Neutrophil (primary cell): ENCODE measurements around the gene CHST12.

Experiments used
- H3K27ac ChIP-seq: fragments of 200-600 bp; sonication (generic); 2 replicates; pipeline ENCODE4 v1.5.1; 2016; ENCODE audit warnings: mild to moderate bottlenecking, moderate library complexity
- H3K27me3 ChIP-seq: fragments of 200-600 bp; sonication (generic); 2 replicates; pipeline ENCODE4 v1.6.0; 2016; ENCODE audit warnings: mild to moderate bottlenecking
- H3K36me3 ChIP-seq: fragments of 200-600 bp; sonication (generic); 2 replicates; pipeline ENCODE4 v1.5.1; 2017
- H3K4me1 ChIP-seq, 2 experiments: fragments of 200-600 bp in 1 of 2; sonication (generic) in 1 of 2; 1 replicate in 1 of 2; 2 replicates in 1 of 2; pipeline versions ENCODE4 v1.5.1 to v1.6.1; 2013 to 2016; ENCODE audit warnings: low read depth in 1 of 2, low read length in 1 of 2, mild to moderate bottlenecking in 1 of 2, moderate library complexity in 1 of 2; ENCODE audit not compliant: control insufficient read depth in 1 of 2, insufficient read depth in 1 of 2
- H3K4me3 ChIP-seq, 2 experiments: fragments of 200-600 bp in 1 of 2; sonication (generic) in 1 of 2; 1 replicate in 1 of 2; 2 replicates in 1 of 2; pipeline ENCODE4 v1.5.1; 2013 to 2016; ENCODE audit warnings: low read depth in 1 of 2, low read length in 1 of 2, mild to moderate bottlenecking in 1 of 2, moderate library complexity in 1 of 2
- H3K9me3 ChIP-seq: fragments of 200-600 bp; sonication (generic); 2 replicates; pipeline ENCODE4 v1.5.1; 2016
- TF ChIP-seq, protein P1 (sequence below): fragments of 200-600 bp; sonication (generic); IDR thresholded peaks from 2 replicates; pipeline ENCODE4 v1.5.1; 2016; ENCODE audit warnings: antibody characterized with exemption

CHST12 gene

DNA sequence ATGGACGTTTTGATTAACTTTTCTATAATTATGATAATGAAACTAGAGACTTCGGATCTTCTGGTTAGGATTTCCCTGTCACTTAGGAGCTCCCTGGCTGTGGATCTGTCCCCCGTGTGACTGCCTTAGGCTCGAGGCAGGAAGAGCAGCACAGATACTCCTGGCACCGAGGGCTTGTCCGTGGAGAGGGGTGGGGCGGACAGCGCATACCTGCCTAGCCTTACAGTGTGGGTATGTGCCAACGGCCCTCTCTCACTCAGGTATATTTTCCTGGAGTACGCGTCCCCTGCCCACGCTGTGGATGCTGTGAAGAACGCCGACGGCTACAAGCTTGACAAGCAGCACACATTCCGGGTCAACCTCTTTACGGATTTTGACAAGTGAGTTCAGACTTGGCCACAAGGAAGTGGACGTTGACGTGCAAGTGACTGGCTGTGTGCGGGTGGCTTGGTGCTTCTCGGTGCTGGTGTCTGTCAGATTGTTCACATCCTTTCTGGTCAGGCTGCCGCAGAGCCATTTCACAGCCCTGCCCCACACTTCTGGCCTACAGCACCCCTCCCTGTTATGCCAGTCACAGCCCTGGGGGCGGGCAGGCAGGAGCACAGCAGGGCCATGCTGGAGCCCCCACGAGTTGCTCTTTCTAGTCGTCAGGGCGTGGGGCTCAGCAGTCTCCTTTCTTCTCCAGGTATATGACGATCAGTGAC, 40.9 kb upstream of the CHST12 start:
- Histone ChIP-seq H3K27me3 (no peaks in the 10 kb centered on the region), H3K4me1 (peaks cover 8 to 13% of the 10 kb centered on the region in 2 experiments), H3K36me3 (peaks cover 59% of the 10 kb centered on the region), H3K4me3 (no peak overlapping the region), H3K27ac (no peak overlapping the region), H3K9me3 (no peaks in the 10 kb centered on the region)
- TF ChIP-seq, protein P1, sequence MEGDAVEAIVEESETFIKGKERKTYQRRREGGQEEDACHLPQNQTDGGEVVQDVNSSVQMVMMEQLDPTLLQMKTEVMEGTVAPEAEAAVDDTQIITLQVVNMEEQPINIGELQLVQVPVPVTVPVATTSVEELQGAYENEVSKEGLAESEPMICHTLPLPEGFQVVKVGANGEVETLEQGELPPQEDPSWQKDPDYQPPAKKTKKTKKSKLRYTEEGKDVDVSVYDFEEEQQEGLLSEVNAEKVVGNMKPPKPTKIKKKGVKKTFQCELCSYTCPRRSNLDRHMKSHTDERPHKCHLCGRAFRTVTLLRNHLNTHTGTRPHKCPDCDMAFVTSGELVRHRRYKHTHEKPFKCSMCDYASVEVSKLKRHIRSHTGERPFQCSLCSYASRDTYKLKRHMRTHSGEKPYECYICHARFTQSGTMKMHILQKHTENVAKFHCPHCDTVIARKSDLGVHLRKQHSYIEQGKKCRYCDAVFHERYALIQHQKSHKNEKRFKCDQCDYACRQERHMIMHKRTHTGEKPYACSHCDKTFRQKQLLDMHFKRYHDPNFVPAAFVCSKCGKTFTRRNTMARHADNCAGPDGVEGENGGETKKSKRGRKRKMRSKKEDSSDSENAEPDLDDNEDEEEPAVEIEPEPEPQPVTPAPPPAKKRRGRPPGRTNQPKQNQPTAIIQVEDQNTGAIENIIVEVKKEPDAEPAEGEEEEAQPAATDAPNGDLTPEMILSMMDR: no peak

- TF ChIP-seq, protein P1: no peak
- Histone ChIP-seq H3K36me3 (peaks cover 96% of the 10 kb centered on the region), H3K27me3 (no peaks in the 10 kb centered on the region), H3K27ac (no peak overlapping the region), H3K4me3 (no peak overlapping the region), H3K9me3 (no peaks in the 10 kb centered on the region), H3K4me1 (no peaks in the 10 kb centered on the region)
Measured at GRCh38 chr7:2369139-2369538, 34.3 kb upstream of the CHST12 start.

DNA sequence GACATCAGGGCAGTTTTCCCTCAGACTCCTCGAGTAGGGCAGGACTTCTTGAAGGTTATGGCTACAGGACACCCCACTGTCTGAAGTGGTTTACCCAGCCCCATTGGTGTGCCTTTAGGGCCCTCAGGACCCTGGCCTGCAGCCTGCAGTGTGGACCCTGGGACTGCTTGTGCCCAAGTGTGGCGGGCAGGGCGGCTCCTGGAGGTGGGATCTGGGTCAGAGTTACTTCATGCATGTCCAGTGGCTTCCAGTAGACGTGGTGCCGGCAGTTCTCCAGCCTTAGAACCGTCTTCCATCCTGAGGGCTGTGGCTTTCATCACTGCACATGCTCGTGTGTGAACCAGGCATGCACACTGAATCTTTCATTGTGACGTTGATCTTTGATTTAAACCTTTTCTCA, 32.1 kb upstream of the CHST12 start:
- Histone ChIP-seq H3K36me3 (peaks cover 98% of the 10 kb centered on the region), H3K27ac (no peak overlapping the region), H3K27me3 (no peaks in the 10 kb centered on the region), H3K4me3 (no peak overlapping the region), H3K4me1 (no peaks in the 10 kb centered on the region), H3K9me3 (no peaks in the 10 kb centered on the region)
- TF ChIP-seq, protein P1: no peak

GRCh38 chr7:2372724-2373123, 30.7 kb upstream of the CHST12 start:
- Histone ChIP-seq H3K27me3 (no peaks in the 10 kb centered on the region), H3K4me3 (no peak overlapping the region), H3K27ac (no peak overlapping the region), H3K9me3 (no peaks in the 10 kb centered on the region), H3K4me1 (no peaks in the 10 kb centered on the region), H3K36me3 (peaks cover 94% of the 10 kb centered on the region)
- TF ChIP-seq, protein P1: no peak

DNA sequence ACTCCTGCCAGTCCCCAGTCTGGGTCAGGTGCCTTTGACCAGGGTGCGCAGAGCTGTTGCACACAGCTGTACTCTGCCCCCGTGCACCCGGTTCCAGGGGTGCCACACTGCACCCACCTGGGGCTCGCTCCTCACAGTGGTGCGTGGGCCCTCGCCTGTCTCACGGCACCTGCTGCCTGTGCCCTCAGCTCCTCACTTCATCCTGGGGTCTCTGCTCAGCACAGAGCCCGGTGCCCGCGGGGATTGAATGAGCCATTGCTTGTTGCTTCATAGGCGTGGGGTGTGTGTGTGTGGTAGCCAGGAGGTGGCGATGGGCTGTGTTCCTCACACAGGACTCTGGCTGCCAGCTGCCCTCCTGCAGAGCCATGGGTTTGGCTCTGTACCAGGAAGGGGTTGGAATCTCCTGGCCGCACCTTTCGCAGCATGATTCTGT, 30.3 kb upstream of the CHST12 start:
- no peaks in the 10 kb centered on the region for H3K9me3 ChIP-seq
- H3K36me3 ChIP-seq: peaks cover 90% of the 10 kb centered on the region
- H3K27me3 ChIP-seq: no peaks in the 10 kb centered on the region
- no peak overlapping the region for H3K4me3 ChIP-seq
- TF ChIP-seq, protein P1: no peak
- no peak overlapping the region for H3K27ac ChIP-seq
- H3K4me1 ChIP-seq: no peaks in the 10 kb centered on the region
